ENCODE results near the gene BTN1A1. TPM values are rescaled to one million over a fixed set of nuclear protein-coding genes. Genes with fewer than 3 reads are reported as not detected.

BTN1A1 gene
- total RNA-seq, 4 donors from 2014 or later: not detected

- WGBS, 2 donors: 91 to 93% methylated on average over 6 of the region's 6 CpGs
- TF ChIP-seq POLR2A (IDR thresholded peaks at IDR 0.05) (no peak), CTCF (IDR thresholded peaks at IDR 0.05) (no peak)
- DNase-seq (ENCODE audit: low spot score in 2 of 2): no peak
- intact Hi-C loops (cut with DNase I; ENCODE audit: low total_unique reads): no loop called here
- no peak overlapping the region for H3K4me3 ChIP-seq (ENCODE audit: low read depth, poor library complexity, severe bottlenecking)
Measured at GRCh38 chr6:26485112-26485780, 14.9 kb upstream of the BTN1A1 start.

DNA sequence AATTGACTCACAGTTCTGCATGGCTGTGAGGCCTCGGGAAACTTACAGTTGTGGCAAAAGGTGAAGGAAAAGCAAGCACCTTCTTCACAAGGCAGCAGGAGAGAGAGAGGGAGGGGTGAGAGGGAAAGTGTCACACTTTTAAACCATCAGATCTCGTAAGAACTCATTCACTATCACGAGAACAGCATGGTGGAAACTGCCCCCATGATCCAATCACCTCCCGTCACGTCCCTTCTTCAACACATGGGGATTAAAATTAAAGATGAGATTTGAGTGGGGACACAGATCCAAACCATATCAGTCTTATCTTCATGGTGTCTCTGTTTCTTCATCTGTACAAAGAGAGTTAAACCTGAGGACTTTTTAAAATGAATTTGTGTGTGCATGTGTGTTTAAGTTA, 13.7 kb upstream of the BTN1A1 start:
- TF ChIP-seq CTCF (IDR thresholded peaks at IDR 0.05) (no peak), POLR2A (IDR thresholded peaks at IDR 0.05) (no peak)
- intact Hi-C loops (cut with DNase I; ENCODE audit: low total_unique reads): no loop called here
- WGBS, 2 donors: 89 to 93% methylated on average over 5 of the region's 5 CpGs
- no peak overlapping the region for H3K4me3 ChIP-seq (ENCODE audit: low read depth, poor library complexity, severe bottlenecking)
- no peak for DNase-seq (ENCODE audit: low spot score in 2 of 2)

- 93% methylated on average over 1 of the region's 1 CpG for WGBS, 2 donors
- intact Hi-C loops (cut with DNase I; ENCODE audit: low total_unique reads): no loop called here
Measured at GRCh38 chr6:26487466-26487865, 12.6 kb upstream of the BTN1A1 start.

DNA sequence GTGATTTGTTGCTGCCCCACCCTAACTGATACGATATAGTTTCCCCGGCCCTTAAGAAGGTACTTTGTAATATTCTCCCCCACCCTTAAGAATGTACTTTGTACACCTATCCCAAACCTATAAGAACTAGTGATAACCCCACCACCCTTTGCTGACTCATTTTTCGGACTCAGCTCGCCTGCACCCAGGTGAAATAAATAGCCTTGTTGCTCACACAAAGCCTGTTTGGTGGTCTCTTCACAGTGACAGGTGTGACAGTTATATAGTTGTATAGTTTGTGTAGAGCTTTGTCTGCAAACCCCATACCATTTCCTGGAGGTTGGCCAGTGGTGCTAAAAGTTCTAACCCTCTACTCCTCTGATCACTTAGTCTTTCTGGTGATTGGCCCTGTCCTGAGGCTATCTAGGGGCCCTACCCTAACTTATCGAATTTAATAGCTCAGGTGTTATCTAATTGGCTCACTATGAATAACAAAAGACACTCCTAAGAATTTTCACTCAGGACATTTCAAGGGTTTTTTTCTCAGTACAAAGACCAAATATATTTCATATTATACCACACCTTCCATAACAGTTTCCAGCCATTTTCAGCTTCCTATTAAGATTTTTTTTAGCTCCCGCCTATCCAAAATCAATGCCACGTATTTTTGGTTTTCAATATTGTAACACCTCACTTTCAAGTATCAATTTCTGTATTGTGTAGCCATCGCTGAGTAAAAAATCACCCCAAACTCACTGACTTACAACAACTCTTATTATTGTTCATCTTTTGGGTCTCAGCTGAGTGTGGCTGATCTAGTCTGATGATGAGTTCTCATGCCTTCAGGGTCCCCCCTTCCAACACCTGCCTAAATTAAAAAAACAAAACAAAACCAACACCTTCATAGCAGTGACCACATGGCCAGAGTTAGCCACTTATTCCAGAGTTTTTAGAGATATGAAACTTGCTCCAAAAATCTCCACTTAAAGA, 9.8 kb upstream of the BTN1A1 start:
- no peak for TF ChIP-seq CTCF (IDR thresholded peaks at IDR 0.05)
- TF ChIP-seq POLR2A (IDR thresholded peaks at IDR 0.05): no peak
- no peak for DNase-seq (ENCODE audit: low spot score in 2 of 2)
- intact Hi-C loops (cut with DNase I; ENCODE audit: low total_unique reads): no loop called here
- no peak overlapping the region for H3K4me3 ChIP-seq (ENCODE audit: low read depth, poor library complexity, severe bottlenecking)
- WGBS, 2 donors: 81 to 85% methylated on average over 8 of the region's 8 CpGs

More at GRCh38 chr6:26487466-26487865, 12.6 kb upstream of the BTN1A1 start:
- DNase-seq (ENCODE audit: low spot score in 2 of 2): no peak
- TF ChIP-seq CTCF (IDR thresholded peaks at IDR 0.05) (no peak), POLR2A (IDR thresholded peaks at IDR 0.05) (no peak)
- H3K4me3 ChIP-seq (ENCODE audit: low read depth, poor library complexity, severe bottlenecking): no peak overlapping the region

GRCh38 chr6:26491604-26492003, 8.5 kb upstream of the BTN1A1 start:
- TF ChIP-seq POLR2A (IDR thresholded peaks at IDR 0.05) (no peak), CTCF (IDR thresholded peaks at IDR 0.05) (no peak)
- no peak for DNase-seq (ENCODE audit: low spot score in 2 of 2)
- intact Hi-C loops (cut with DNase I; ENCODE audit: low total_unique reads): no loop called here
- 81 to 87% methylated on average over 5 of the region's 5 CpGs for WGBS, 2 donors
- H3K4me3 ChIP-seq (ENCODE audit: low read depth, poor library complexity, severe bottlenecking): no peak overlapping the region

Data from lower leg skin (tissue), 4 donors.